Keratinocyte (primary cell): ENCODE data around the gene COL20A1.

ENCODE experiments used
- CTCF ChIP-seq, 3 experiments: IDR thresholded peaks in 1 of 3; conservative IDR thresholded peaks in 1 of 3; optimal IDR thresholded peaks in 1 of 3; 2 replicates in 2 of 3; 3 replicates in 1 of 3; pipeline versions ENCODE3 to v1.5.1; 2011; ENCODE audit warnings: low read length in 3 of 3, mild to moderate bottlenecking in 3 of 3, moderate library complexity in 2 of 3, control low read depth in 1 of 3, inconsistent platforms in 1 of 3; ENCODE audit not compliant: insufficient read depth in 2 of 3; ENCODE audit errors: extremely low read depth in 1 of 3
- EZH2 ChIP-seq: IDR thresholded peaks from one replicate; pipeline ENCODE4 v1.6.1; 2012; ENCODE audit warnings: inconsistent platforms, mild to moderate bottlenecking, low read length, moderate library complexity

GRCh38 chr20:63243604-63244247 is 49.3 kb upstream of the COL20A1 start:
- no peak for TF ChIP-seq CTCF (optimal IDR thresholded peaks at IDR 0.05 in 1 of 3, IDR thresholded peaks at IDR 0.05 in 1 of 3, conservative IDR thresholded peaks at IDR 0.05 in 1 of 3; ENCODE audit: extremely low read depth in 1 of 3, insufficient read depth in 2 of 3, low read length in 3 of 3)
- TF ChIP-seq EZH2: no peak
